Amniotic epithelial cell (primary cell): ENCODE results near the gene MACROD2.
A peak's percentile ranks its signal among the peaks of the same experiment; 100 is the strongest.
"Not testable (repeated sequence)": the region's sequence is repeated elsewhere in the genome, so short reads cannot be mapped to it uniquely, and the experiment has no call there.

Experiments
- DNase-seq: peaks from one replicate; pipeline ENCODE4 v3.0.0-alpha.2; 2010; ENCODE audit warnings: low read depth

Gene MACROD2

DNA sequence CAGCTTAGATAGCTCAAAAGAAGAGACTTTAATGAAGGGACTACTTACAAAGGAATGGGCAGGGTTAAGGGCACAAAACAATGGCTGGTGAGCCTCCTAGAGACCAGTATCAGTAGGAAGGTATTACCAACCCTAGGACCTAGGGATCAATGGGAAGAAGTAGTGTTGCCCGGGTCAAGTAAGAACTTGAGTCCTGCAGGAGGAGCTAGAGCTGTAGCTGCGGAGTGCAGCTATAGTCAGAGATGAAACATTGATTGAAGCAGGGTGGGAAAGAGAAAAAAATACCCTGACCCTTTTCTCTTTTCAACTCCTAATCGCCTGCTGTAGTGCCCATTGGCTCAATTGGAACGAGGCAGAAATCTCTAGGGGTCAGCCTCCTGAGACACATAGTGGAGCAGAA, 198.1 kb downstream of the MACROD2 start:
- no peak for DNase-seq

DNA sequence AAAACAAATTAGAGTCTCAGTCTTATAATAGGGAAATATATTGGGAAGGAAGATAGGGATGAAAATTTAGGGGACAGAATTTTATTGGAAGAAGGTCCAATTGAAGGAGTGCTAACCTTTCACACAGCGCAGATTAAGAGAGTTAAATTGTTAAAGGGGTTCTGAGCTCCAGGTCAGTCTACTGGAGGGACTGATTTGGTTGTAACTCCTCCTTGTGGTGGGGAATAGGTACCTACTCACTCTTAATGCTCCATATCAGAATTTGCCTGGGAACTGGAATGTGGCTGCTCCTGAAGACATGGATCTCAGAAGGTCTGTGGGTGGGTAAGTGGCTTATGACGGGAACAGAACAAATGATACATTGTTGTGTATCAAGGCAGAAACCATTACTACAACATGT, 198.6 kb downstream of the MACROD2 start:
- DNase-seq: peak; percentile 29

DNA sequence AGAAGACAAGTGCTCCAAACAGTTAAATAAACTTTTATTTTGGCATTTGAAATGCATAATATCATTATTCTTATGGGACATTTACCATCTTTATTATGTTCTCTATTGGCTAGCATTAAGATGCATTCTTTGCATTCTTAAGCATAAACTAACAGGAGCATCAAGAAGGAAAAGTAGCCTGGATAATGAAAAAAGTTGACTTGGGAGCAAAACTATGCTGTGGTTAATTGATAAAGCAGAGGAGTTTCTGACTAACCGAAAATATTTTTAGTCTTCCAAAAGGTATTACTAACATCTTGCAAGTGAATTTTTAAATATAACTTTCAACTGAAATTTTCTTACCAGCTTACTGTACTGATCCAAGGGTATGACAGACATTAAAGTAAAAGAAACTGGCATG, 201.8 kb downstream of the MACROD2 start:
- peak; percentile 86 for DNase-seq

DNA sequence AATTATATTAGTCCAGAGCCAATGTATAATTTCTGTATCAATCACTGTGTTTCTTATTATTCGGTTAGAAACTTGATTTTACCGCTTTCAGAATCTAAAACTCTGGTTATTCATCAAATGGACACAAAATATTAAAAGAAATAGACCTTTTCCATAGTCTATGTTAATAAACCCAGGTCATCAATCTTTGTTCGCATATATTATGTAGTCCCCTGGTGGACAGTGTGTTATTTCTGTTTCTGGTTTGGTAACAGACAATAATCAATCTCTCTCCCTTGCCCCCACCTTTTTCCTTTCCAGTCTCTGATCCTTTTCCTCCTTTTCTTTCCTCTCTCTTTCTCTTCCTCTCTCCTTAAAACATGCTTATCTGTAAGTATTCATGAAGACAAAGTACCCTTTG, 203.1 kb downstream of the MACROD2 start:
- no peak for DNase-seq

DNA sequence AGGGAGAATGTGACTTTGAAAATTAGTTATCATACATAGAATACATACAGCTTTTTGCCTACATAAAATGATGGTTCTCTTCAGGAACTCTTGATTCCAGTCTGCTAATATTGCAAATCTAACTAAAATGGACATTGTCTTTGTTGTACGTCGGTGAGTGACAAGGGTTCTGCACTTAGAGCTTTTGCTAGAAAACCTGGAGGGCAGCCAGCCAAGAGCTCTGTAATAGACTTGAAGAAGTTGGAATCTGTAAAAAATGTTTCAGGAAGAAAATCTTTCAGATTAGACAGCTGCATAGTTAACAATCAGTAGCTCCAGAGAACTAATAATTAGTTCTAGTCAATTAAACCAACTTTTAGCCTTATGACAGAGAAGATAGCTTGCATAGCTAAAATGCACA, 203.8 kb downstream of the MACROD2 start:
- peak; percentile 16 for DNase-seq

DNA sequence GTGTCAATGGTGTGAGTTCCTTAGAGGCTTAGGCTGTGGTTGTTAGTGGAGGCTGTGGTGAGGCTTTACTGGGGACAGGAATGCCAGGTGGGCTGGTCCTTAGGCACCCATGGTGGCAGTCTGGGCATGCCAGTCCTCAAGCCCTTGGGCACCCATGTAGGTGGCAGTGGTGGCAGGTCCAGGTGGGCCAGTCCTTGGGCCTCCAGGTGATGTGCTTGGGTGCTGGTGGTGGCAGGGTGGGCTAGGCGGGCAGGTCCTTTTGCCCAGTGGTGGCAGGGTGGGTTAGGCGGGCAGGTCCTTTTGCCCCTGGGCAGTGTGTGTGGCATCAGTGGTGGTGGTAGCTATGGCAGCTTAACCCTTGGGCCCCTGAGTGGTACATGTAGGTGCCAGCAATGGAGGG, 208.3 kb downstream of the MACROD2 start:
- no peak for DNase-seq

DNA sequence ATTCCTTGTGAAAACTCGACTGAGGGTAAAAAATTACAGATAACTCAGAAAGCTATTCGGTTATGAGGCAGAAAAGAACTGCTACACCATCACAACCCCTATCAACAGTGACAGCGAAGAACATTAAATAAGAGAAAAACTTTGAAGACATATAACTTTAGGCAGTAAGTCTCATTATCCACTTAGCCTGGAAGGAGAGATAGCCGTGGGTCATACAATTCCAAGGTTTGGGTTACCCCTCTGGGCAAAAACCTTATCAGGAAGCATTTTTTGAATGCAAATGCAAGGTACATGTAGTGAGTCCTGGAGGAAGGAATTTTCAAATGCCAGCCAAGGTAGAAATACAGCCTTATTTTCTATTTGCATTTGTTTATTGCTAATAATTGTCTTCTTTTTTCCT, 212.3 kb downstream of the MACROD2 start:
- no peak for DNase-seq

DNA sequence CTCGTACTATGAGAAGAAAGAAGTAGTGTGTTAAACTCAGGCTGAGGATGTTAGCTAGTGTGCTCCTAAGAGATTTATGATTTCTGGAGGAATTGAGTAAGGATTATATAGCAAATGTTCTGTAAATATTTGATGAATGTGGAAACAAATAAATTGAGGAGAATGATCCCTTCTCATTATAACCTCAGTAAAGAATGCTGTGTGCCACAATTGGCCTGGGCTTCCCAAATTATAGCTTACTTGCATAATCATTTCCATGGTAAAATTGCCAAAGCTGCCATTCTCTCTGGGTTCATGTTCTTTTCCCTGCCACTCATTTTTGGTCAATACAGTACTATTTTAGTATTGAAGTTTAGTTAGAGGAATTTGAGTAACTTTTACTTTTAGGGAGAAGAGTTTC, 213.6 kb downstream of the MACROD2 start:
- DNase-seq: no peak

DNA sequence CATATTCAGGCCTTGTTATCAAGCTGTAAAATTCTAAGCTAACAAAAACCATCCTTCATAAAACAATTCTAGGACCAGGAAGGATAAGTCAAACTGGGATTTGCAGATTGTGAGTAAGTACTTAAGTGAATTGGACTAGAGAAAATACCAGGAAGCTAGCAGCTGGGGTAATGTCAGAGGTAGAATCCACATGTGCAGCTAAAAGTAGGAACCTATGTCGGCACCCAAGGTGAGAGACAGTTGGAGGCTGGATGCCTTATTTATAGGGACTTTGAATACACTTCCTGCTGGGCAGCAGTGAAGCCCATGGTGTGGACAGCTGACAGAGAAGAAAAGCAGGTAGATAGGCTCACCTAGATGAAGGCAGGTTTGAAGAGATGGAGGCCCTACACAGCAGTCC, 214.8 kb downstream of the MACROD2 start:
- DNase-seq: no peak

DNA sequence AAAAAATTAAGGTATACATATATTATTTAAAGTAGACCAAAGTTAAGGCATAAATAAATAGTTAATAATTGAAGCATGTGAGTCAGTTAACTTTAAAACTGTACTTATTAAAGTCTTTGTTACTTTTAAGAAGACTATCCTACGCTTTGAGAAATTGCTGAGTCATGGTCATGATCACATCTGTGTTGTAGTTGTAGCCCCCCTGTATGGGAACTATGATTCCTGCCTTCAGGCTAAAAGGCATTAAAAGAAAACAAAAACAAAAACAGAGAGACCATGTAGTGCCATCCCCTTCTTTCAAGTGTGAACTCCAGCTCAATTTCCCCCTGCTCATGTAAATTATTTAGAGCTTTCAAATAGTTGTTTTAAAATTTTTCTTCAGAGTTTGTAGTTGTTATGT, 218.7 kb downstream of the MACROD2 start:
- DNase-seq: peak; percentile 14

DNA sequence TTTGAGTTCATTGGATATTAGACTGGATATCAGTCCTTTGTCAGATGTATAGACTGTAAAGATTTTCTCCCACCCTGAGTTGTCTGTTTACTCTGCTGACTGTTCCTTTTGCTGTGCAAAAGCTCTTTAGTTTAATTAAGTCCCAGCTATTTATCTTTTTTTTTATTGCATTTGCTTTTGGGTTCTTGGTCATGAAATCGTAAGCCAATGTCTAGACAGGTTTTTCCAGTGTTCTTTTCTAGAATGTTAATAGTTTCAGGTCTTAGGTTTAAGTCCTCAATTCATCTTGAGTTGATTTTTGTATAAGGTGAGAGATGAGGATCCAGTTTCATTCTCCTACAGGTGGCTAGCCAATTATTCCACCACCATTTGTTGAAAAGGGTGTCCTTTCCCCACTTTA, 220.6 kb downstream of the MACROD2 start:
- not testable (repeated sequence) for DNase-seq

DNA sequence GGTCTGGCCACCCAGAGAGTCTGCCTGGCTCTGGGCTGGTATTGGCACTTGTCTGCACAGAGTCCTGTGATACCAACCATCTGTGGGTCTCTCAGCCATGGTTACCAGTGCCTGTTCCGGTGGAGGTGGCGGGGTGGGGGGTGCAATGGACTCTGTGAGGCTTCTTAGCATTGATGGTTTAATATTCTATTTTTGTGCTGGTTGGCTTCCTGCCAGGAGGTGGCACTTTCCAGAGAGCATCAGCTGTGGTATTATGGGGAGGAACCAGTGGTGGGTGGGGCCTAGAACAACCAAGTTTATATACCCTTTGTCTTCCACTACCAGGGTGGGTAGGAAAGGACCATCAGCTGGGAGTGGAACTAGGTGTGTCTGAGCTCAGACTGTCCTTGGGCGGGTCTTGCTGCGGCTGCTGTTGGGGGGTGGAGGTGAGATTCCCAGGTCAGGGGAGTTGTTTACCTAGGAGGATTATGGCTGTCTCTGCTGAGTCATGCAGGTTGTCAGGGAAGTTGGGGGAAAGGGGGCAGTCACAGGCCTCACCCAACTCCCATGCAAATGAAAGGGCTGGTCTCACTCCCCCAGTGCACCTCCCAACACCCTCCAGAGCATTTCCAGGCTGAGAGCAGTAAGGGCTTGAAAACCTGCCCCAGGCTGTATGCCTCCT, 224.6 kb downstream of the MACROD2 start:
- DNase-seq: no peak

DNA sequence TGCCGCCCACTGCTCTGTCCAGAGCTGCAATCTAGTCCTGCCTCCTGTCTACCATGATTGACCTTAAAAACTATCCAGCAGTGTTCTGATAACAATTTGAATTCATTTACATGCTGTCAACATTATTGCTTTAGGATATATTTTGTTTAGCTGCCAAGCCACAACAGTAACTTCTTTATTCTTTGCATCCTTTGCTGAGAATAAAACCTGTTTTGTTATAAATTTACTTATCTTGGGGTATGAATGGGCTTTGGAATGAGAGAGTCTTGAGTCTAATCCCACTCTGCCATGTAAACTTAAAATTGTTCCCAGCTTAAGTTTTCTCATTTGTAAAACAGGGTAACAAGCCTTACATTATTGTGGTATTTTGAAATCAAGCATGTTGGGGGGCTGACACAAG, 225.7 kb downstream of the MACROD2 start:
- no peak for DNase-seq

DNA sequence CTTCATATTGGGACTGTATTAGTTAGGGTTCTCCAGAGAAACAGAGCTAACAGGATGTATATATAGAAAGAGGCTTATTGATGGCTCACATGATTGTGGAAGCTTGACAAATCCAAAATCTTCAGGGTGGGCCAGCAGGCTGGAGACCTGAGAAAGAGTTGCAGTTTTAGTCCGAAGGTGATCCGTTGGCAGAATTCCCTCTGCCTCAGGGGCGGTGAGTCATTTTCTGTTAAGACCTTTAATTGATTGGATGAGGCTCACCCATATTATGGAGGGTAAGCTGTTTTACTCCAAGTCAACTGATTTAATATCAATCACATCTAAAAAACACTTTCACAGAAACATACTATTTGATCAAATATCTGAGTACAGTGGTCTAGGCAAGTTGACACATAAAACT, 228.5 kb downstream of the MACROD2 start:
- DNase-seq: no peak

DNA sequence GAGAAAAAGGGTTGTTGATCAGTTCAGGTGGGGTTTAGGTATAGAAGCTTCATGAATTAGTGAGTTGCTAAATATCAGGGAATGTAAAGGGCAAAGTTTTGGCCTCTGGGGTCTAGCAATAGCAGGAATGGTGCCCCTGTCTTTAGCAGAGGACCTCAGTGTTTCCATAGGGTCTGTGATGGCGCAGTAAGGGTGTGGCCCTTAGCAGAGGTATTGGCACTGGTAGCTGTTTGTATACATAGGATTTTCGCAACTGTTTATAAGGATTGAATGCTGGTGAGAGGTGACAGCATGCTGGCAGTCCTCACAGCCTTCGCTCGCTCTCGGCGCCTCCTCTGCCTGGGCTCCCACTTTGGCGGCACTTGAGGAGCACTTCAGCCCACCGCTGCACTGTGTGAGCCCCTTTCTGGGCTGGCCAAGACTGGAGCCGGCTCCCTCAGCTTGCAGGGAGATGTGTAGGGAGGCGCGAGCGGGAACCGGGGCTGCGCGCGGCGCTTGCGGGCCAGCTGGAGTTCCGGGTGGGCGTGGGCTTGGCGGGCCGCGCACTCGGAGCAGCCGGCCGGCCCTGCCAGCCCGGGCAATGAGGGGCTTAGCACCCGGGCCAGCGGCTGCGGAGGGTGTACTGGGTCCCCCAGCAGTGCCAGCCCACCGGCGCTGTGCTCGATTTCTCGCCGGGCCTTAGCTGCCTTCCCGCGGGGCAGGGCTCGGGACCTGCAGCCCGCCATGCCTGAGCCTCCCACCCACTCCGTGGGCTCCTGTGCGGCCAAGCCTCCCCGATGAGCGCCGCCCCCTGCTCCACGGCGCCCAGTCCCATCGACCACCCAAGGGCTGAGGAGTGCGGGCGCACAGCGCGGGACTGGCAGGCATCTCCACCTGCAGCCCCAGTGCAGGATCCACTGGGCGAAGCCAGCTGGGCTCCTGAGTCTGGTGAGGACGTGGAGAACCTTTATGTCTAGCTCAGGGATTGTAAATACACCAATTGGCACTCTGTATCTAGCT, 231.0 kb downstream of the MACROD2 start:
- DNase-seq: not testable (repeated sequence)

DNA sequence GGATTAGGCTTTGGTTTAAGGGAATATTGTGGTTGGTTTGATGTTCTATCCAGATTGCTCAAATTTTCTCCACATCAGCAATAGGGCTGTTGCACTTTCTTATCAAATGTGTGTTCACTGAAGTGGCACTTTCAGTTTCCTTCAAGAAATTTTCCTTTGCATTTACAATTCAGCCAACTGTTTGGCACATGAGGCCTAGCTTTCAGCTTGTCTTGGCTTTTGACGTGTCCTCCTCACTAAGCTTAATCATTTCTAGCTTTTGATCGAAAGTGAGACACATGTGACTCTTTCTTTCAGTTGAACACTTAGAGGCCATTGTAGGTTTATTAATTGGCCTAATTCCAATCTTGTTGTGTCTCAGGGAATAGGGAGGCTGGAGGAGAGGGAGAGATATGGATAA, 237.3 kb downstream of the MACROD2 start:
- DNase-seq: no peak

DNA sequence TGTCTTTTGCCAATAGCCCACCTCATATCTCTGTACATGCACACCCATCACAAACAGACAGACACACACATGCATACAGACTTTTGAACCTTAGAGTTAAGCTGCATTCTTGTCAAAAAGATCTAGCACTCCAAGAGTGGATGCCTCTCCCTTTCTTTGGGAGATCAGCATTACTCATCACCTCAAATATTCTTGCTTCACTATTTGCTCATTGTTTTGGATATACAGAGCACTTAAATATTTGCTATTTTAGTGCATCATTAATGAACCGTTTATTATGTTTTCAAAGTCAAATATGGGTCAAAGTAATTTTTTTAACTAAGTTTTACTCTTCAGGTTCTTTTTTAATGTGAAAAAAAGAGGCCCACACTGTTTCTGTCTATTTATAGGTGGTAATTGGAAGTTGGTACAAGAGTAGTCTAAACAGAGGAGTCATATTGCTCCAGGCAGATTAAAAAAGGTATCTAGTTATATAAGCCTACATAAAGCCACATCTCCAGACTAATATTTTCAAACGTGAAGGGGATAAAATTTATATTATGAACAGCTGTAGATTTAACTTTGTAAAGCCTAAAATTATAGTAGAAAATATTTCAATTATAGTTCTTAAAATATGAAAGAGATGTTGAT, 239.5 kb downstream of the MACROD2 start:
- DNase-seq: peak; percentile 69

DNA sequence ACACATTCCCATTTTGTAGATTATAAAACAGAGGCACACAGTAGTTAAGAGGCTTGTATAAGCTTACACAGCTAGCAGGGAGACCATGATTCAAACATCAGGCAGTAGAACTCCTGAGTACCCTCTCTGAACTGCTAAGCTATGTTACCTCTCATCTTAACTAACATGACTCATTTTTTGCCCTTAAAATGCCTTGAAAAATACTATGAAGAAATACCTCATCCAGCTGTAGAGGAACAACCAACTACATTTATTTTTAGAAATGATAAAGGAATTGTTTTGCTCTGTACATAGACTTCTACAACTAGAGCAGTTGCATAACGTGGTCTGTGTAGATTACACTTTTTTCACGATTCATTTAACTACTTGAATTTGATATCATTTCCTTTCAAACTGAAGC, 240.0 kb downstream of the MACROD2 start:
- DNase-seq: peak; percentile 94

DNA sequence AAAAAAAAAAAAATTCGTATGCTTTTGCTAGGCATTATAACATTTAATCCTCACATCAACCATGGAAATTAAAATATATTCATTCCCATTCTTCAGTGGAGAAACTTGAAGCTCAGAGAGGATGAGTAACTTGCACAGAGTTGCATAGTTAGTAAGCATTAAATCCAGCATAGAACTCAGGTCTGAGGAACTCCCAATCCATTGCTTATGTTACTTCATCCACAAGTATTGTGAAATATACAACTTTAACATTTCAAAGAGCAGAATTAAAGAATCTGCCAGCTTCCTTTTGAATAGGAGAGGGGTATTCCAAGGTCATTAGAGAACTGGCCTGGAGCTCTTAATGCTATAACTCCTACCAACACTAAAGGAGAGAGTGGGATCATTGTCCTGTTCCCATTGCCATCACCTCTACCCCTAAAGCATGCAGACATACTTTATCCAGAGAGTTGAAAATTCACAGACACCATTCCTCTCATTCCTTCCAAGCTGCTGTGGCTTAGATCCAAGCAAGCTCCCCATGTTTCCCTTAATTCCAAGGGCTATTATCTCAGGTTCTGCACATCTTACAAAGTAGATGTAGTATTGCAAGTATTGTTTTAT, 250.2 kb downstream of the MACROD2 start:
- DNase-seq: peak; percentile 96

DNA sequence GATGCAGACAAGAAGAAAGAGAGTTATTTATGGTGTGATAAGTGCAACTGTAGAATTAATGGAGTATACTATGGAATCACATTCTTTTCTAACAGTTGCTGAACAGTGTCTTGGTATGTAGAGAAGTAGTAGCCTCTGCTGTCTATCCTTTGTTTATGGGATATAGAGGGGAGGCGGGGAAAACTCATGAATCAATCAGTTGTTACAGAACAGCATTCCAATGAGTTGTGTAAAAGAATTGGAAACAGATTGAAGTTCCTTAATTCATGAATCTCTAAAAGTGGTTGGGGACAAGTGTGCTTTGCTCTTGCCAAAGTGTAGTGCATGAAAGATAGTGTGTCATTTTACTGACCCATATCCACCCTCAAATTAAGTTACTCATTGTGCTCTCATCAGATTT, 264.4 kb downstream of the MACROD2 start:
- no peak for DNase-seq

DNA sequence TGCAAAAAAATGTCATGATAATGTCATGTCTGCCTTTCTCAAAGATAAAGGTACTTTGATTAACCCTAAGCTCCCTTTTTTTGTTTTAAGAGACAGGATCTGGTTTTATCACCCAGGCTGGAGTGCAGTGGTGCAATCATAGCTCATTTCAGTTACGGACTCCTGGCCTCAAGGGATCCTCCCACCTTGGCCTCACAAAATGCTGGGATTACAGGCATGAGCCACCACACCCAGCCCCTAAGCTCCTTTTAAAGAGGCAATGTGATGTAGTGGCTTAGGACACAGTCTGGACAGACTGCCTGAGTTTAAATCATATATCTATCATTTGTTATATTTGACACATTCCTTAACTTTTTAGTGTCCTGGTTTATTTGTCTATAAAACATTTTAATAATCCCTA, 265.1 kb downstream of the MACROD2 start:
- no peak for DNase-seq

DNA sequence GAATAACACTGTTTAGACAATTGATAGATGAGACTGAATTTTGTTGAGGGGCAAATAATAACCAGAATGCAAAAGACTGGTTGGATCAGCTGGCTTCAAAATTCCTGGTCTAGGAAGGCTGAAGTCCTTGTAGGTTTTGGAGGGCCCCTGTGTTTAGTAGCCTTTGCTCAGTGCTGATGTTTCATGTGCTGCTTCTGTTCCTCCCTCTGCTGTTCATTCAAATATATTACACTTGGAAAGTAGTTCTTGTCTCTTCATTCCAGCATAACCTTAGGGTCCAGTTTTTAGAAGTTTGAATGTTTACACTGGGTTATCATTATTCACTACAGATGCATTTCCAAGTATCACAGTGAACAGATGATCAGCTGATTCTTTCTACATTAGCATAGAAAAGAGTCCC, 269.6 kb downstream of the MACROD2 start:
- DNase-seq: peak; percentile 60

DNA sequence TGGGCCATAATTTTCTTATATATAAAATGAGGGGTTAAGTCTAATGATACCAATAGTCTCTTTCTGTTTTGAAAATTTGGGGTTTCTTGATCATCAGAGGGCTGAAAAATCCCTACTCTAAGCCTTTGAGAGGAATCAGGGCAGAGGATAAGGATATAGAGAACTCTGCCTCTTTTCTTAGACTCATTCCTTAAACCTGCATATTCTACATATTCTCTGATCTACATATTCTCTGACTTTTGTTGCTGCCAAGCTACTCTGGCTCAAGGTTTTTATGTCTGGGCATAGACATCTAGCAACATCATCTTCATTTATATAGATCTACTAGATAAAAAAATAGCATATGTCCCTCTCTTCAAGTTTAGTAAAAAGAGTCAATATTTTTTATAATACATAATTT, 270.9 kb downstream of the MACROD2 start:
- no peak for DNase-seq
